GM12892 (cell line): ENCODE data around the gene SLC22A13.

ENCODE experiments used
- POLR2A ChIP-seq: IDR thresholded peaks from 2 replicates; pipeline ENCODE4 v1.6.1; 2011; ENCODE audit warnings: low read depth, low read length, control low read depth
- POLR2AphosphoS5 ChIP-seq: IDR thresholded peaks from 2 replicates; pipeline ENCODE4 v1.6.1; 2011; ENCODE audit warnings: low read depth, low read length, control low read depth

- TF ChIP-seq POLR2A: no peak
- no peak for TF ChIP-seq POLR2AphosphoS5
Measured at GRCh38 chr3:38314112-38314763, 48.6 kb downstream of the SLC22A13 start.
